G401.6 (cell line): ENCODE data around the gene WDR77.

ENCODE experiments used
- FAIRE-seq: peaks from 2 replicates; lab custom pipeline; 2012; peaks lifted over from hg19 to GRCh38; lab: Jason Lieb, UNC

WDR77 gene

DNA sequence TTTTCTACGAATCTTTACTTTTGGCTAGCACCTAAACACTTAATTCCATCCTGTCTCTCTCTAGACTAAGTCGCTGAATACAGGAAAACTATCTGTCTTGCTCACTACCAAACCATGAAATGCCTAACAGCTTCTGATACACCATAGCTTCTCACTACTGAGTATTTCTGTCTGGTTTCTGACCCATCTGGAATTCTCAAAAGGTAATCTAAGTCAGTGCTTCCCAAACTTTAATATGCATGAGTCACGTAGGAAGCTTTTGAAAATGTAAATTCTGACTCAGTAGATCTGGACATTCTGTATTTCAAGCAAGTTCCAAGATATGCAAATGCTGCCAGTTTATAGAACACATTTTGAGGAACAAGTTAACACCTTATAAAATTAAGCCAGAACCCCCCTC is 12.3 kb downstream of the WDR77 start:
- FAIRE-seq, result no peak

DNA sequence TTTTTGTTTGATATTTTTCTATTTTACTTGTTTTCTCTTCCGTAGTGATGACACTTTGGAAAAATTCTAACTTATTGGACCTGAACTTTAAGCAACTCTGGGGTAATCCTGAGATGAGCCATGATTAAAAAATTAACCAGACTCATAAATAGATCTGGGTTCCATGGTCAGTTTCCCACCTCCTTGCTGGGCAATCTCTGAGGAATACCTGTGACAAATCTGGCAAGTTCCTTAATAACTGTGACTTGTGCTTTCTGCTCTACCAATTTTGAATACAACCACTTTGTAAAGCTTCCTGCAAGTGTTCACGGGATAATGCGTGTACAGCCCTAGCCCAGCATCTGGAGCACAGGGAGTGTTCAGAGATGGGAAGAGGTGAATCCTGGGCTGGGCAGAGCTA is 24.8 kb downstream of the WDR77 start:
- no peak for FAIRE-seq

DNA sequence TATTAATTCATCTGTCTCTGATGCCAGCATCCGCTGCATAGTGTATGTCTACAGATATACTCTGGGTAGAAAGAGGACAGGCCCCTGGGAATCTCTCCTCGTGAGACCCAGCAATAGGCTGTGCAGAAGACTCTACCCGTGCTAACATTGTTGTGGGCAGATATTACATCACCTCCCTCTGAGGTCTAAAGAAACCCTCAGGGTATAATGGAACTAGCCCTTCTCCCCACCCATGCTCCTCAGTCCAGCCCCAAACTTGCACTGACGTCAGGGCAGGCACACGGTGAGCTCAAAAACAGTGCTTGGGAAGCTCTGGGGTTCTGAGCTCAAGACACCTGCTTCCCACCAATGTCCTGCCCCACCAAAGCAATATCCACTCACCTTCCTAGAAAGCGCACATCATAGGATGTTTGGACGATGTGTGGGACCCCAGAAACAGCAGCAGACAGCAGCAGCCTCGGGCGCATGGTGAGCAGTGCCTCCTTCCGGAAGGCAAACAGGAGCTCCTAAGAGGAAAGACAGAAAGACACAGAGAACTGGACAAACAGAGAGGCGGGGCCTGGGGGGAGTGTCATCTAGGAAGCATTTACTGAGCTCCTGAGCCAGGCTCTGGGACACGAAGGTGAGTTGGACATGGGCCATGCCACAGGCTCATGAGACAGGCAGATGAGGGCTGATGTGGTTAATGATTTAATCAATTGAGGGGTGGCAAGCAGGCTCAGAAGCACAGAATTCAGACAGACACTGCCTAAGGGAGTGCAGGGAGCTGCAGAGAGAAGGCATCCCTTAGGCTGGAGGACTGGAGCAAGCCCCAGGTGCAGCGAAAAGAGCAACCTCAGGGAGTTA is 26.3 kb downstream of the WDR77 start:
- no peak for FAIRE-seq

DNA sequence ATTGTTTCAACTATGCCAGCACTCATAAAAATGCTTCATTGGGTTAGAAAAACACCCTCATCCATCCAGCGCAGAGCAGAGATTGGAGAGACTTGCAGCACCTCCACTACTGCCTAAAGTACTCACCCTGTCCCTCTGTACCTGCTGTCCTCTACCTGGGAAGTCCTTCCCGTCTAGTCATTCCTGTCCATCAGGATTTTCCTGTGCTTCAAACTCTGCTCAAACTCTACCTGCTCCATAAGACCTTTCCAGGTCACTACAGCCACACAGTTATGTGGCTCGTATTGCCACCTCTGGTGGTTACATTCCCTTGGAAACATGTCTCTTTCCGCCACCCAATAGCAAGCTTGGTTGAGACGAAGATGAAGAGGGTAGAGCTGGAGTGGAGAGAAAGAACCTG is 28.7 kb downstream of the WDR77 start:
- FAIRE-seq, result no peak

DNA sequence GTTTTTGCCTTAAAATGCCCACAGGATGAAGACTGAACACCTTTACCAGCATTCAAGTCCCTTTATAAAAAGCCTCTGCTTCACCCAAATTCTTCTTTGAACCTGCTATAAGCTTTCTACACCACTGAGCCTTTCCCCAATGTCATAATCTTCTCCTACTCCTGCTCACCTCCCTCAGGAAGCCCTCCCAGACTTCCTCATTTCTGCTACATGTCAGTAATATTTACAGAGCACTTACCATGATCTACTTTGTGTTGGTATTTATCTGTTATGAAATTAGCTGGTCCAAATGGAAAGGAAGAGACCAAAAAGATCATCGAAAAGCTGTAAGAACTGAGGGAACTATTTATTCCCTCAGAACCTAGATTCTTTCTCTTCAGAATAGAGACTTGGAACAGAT is 30.0 kb downstream of the WDR77 start:
- no peak for FAIRE-seq

DNA sequence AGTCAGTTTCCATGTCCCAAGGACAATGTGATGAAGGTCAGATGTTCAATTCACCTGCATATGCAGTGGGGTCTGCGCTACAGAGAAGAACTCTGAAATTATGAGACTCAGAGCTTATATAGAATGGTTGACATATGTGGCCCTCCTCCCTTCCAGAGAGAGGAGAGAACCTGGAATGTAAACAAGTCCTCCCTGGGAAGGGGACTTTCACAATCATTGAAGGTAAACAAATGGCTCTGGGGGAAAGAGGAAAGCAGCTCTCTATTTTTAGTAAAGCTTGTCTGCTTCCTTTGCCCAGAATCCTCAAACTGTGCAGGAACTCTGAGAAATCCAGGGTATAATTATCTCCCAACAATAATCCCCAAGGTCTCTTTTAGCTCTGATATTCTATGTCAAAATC is 31.3 kb downstream of the WDR77 start:
- no peak for FAIRE-seq

DNA sequence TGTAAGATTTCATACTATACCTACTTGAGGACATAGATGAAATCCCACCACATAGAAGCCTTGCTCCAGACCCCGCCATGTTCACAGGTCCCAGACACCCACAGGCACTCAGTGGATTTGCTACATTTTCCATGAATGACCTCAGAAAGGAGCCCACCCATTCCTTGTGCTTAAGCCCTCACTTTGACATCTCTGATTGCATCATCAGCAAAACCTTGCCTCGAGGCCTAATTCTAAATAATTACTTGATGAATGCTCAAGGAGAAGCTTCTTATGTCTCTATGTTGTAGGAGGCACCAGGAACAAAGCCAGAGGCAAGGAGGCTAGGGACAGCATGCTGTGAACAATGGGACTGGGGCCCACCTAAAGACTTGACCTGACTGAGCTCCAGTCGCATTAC is 33.6 kb downstream of the WDR77 start:
- FAIRE-seq, result no peak

DNA sequence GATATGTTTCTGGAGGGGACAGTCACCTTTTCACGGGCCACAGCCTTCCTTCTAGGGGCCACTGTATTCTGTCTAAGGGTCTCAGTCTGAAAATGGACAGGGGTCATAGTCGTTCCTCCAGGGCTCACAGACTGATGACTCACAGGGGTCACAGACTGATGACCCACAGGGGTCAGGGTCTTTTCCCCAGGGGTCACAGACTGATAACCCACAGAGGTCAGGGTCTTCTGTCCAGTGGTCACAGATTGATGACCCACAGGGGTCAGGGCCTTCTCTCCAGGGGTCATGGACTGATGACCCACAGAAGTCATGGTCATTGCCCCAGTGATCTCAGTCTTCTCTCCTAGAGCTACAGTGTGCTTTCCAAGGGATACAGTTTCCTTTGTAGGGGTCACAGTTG is 34.3 kb downstream of the WDR77 start:
- FAIRE-seq, result no peak

DNA sequence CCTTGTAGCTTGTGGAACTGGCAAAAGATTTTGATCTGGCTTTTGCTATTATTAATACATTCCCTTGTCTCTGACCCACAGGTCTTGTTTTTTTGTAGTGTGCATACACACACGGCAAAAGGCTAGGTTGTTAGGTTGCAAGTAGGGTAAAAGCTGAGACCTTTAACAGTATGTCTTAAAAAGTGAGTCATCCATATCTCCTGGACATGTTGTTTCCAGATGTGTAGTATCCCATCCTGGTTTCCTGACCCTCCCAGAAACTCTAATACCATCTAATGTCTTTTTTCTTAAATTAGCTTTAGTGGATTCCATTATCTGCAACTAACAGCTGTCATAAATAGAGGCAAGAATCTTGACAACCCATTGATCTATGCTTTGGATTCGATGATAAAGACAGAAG is 36.2 kb downstream of the WDR77 start:
- FAIRE-seq, result no peak

DNA sequence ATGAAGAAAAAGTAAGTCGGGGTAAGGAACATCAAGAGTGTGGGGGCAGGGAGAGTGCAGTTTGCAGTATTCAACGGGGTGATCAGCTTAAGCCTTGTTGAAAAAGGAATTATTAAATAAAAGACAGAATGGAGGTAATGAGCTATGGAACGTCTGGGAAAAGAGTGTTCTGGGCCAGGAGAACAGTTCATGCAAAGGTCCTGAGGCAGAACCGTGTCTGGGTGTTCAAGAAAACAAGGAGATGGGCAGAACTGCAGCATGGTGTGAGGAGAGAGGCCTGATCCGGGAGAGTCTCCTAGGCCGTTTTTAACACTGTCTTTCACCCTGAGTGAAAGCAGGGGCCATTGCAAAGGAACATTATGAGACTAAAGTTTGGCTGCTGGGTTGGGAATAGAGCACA is 41.8 kb downstream of the WDR77 start:
- FAIRE-seq, result no peak

DNA sequence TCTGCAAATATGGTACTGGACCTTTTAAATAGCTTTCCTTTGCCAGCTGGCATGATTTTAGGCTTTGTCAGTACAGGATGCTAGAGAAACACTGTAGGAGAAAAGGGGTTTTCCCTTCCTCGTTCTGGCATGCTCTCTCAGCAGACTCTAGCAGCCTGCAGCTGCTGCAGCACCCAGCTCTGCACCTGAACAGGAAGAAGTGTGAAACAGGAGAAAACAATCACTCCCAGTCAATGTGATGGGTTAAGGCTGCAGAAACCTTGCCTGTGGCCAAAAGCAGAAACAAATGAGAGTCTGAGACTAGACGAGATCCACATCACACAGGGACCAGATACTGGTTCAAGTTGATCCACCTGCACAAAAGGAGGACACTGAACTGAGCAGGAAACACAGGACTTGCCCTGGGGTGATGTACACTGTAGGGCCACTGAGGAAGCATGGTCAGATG is 42.7 kb downstream of the WDR77 start:
- FAIRE-seq, result no peak

DNA sequence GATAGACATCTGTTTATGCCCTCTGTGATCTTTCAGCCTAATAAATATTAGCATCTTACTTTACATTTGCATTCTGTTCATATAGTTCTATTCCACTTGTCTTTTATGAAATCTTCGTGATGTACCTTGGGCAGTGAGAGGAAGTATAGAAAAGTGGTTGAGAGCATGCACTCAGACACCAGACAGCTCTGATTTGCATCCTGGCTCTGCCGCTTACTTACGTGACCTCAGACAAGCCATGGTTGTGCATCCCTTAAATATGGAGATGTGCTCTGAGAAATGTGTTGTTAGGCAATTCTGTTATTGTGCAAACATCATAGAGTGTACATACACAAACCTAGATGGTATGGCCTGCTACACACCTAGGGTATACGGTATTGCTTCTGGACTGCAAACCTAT is 44.5 kb downstream of the WDR77 start:
- no peak for FAIRE-seq

DNA sequence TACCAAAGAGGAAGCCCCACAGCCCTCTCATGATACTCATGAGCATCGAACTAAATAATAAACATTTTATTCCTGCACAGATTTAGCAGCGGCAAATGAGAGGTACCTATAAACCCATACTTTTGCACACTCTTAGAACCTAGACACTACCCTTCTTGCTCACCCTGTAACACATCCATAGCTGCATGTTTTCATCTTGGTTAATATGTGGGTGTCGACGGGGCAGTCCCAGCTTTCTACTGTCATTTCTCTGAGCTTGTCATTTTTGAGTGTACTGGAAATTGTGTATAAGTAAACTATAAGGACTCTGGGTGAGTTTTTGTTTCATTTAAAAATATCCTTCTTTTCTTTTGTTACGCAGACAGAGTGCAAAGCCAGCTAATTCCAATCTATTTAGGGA is 47.0 kb downstream of the WDR77 start:
- FAIRE-seq, result no peak

DNA sequence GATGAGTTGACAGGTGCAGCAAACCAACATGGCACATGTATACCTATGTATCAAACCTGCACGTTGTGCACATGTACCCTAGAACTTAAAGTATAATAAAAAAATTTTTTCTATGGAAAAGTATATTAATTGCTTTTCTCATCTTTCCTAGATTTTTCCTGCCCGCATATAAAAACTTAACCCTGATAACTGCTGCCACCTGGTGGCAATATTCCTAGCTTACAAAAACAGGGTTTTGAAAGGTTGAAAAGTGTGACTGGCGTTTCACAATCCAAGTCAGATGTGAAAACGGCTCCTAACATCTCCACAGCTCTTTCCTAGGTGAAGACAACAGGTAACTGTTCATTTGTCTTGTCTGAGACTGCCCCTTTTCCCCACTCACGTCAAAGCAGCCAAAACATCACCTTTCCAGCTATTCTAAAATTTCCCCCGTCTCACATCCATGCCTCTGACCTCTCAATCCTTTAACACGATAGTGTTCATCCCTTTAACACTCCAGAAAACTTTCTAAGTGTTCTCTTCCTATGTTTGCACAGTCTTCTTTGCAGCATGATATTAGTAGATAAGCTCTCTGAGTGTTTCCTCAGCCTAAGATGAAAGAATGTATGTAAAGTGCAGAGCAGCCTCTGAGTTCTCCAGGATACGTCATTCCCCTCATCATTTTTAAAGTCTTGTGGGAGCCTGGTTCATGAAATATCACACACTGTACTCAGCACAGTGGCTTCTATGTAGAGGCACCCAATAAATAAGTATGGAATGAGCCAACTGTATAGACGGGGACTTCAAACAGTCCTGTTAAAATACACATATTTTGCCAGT is 49.1 kb downstream of the WDR77 start:
- FAIRE-seq, result peak; percentile 60

DNA sequence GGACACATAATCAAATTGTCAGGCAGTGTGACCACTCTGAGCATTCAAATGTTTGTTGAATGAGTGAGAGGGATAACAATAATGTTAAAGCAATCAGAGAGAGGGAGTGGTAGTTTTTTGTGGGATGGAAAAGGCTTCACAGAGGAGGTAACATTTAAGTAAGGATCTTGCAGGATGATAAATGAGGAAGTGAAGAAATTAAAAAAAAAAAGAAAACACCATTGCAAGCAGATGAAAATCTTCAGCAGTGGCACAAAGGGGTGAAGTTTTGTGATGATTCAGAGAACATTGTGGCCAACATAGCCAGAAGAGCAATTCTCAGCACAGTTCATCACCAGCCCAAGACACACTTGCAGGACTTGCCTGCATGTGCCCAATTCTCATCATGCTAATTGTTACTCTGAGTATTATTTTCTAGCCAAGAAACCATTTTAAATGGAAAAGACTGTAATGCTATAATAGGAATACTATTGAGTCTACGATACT is 56.6 kb downstream of the WDR77 start:
- FAIRE-seq, result no peak

DNA sequence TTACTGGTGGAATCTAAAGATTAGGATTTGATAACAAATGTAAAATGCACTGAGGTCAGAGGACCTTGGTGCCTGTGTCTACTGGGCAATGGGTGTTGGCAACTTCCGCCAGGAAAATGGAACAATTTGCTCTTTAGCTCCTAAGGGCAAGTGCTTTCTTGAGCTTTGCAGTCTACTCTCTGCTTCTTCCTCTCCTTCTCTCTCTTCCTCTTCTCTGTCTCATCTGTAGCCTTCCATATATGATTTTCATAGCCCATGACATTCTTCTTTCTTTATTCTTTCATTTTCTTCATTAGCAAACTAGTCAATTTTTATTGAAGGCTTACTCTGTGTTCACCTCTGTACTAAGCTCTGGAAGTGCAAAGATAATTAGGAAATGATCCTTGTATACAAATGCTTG is 57.0 kb downstream of the WDR77 start:
- no peak for FAIRE-seq
